ENCODE data around the gene TMEM184A.

TMEM184A gene

GRCh38 chr7:1549357-1550004 lies 6.5 kb downstream of the TMEM184A start:
- TF ChIP-seq ZBTB7A (IDR thresholded peaks at IDR 0.05; ENCODE audit: low read depth) (no peak), CEBPB (IDR thresholded peaks at IDR 0.05) (no peak), TAF1 (IDR thresholded peaks at IDR 0.05; ENCODE audit: low read depth) (no peak), RAD21 (IDR thresholded peaks at IDR 0.05; ENCODE audit: low read depth) (no peak), MAX (IDR thresholded peaks at IDR 0.05) (no peak), FOXM1 (IDR thresholded peaks at IDR 0.05; ENCODE audit: borderline replicate concordance, low read depth) (no peak), EP300 (IDR thresholded peaks at IDR 0.05; ENCODE audit: borderline replicate concordance) (no peak), YY1 (IDR thresholded peaks at IDR 0.05; ENCODE audit: low read depth) (no peak), USF1 (IDR thresholded peaks at IDR 0.05) (no peak), EGR1 (IDR thresholded peaks at IDR 0.05) (no peak), TEAD4 (IDR thresholded peaks at IDR 0.05) (no peak)

GRCh38 chr7:1548944-1549343 lies 7.1 kb downstream of the TMEM184A start:
- no peak for TF ChIP-seq FOXM1 (IDR thresholded peaks at IDR 0.05; ENCODE audit: borderline replicate concordance, low read depth)
- no peak for TF ChIP-seq EGR1 (IDR thresholded peaks at IDR 0.05)
- no peak for TF ChIP-seq ZBTB7A (IDR thresholded peaks at IDR 0.05; ENCODE audit: low read depth)
- no peak for TF ChIP-seq TAF1 (IDR thresholded peaks at IDR 0.05; ENCODE audit: low read depth)
- no peak for TF ChIP-seq NFIC (IDR thresholded peaks at IDR 0.05)
- TF ChIP-seq REST (IDR thresholded peaks at IDR 0.05; ENCODE audit: low read depth): no peak
- TF ChIP-seq RAD21 (IDR thresholded peaks at IDR 0.05; ENCODE audit: low read depth): no peak
- no peak for TF ChIP-seq CREB1 (IDR thresholded peaks at IDR 0.05; ENCODE audit: low read depth)
- no peak for TF ChIP-seq CEBPB (IDR thresholded peaks at IDR 0.05)
- TF ChIP-seq YY1 (IDR thresholded peaks at IDR 0.05; ENCODE audit: low read depth): no peak
- TF ChIP-seq TCF12 (IDR thresholded peaks at IDR 0.05; ENCODE audit: low read depth): no peak
- no peak for TF ChIP-seq TEAD4 (IDR thresholded peaks at IDR 0.05)
- no peak for TF ChIP-seq USF1 (IDR thresholded peaks at IDR 0.05)
- no peak for TF ChIP-seq EP300 (IDR thresholded peaks at IDR 0.05; ENCODE audit: borderline replicate concordance)
- no peak for TF ChIP-seq MAX (IDR thresholded peaks at IDR 0.05)

GRCh38 chr7:1548438-1548831 lies 7.6 kb downstream of the TMEM184A start:
- TF ChIP-seq ZBTB7A (IDR thresholded peaks at IDR 0.05; ENCODE audit: low read depth): no peak
- TF ChIP-seq USF1 (IDR thresholded peaks at IDR 0.05): no peak
- TF ChIP-seq RAD21 (IDR thresholded peaks at IDR 0.05; ENCODE audit: low read depth): 0 out of 2 replicates have a peak, but pooled peaks have one; percentile 13

GRCh38 chr7:1547777-1548437 lies 8.1 kb downstream of the TMEM184A start:
- TF ChIP-seq EGR1 (IDR thresholded peaks at IDR 0.05) (no peak), CREB1 (IDR thresholded peaks at IDR 0.05; ENCODE audit: low read depth) (no peak), ZBTB7A (IDR thresholded peaks at IDR 0.05; ENCODE audit: low read depth) (0 out of 2 replicates have a peak, but pooled peaks have one; percentile 52), TEAD4 (IDR thresholded peaks at IDR 0.05) (no peak), RAD21 (IDR thresholded peaks at IDR 0.05; ENCODE audit: low read depth) (no peak)

GRCh38 chr7:1546909-1547776 lies 8.9 kb downstream of the TMEM184A start:
- TF ChIP-seq EP300 (IDR thresholded peaks at IDR 0.05; ENCODE audit: borderline replicate concordance) (no peak), CEBPB (IDR thresholded peaks at IDR 0.05) (no peak), REST (IDR thresholded peaks at IDR 0.05; ENCODE audit: low read depth) (no peak), TEAD4 (IDR thresholded peaks at IDR 0.05) (no peak)

All from Ishikawa (cell line).